PC-9 (cell line): ENCODE data around the gene KDM1A. TPM values are rescaled to one million over a fixed set of nuclear protein-coding genes. Genes with fewer than 3 reads are reported as not detected.

Experiments used
- BruUV-seq: library from RNA; stranded (reverse); fragments of 400-500 nt; replicated peaks from 2 replicates; lab custom pipeline; 2021; lab: Mats Ljungman, UMichigan
- CTCF ChIA-PET: fragments of 300-600 bp; sonication (Branson Sonifier 250); formaldehyde crosslinking; loops from one replicate; lab custom pipeline; 2022; ENCODE audit warnings: antibody characterized with exemption; lab: Charles Lee
- POLR2A ChIA-PET: fragments of 300-600 bp; sonication (Branson Sonifier 250); formaldehyde crosslinking; loops from one replicate; lab custom pipeline; 2022; ENCODE audit warnings: antibody characterized with exemption; ENCODE audit not compliant: unreplicated experiment; lab: Charles Lee
- DNase-seq, 2 experiments: peaks; one replicate each; pipeline versions ENCODE4 v3.0.0 to v3.0.0-alpha.2; 2015 to 2022; ENCODE audit warnings: mixed read lengths in 1 of 2
- H2AFZ ChIP-seq: fragments of 200-600 bp; sonication (generic); 2 replicates; pipeline ENCODE4 v1.8.1; 2017; ENCODE audit warnings: antibody characterized with exemption
- H3F3A ChIP-seq: fragments of 200-600 bp; sonication (generic); 2 replicates; pipeline ENCODE4 v1.8.1; 2017; ENCODE audit warnings: antibody characterized with exemption, mild to moderate bottlenecking, low read depth; ENCODE audit not compliant: insufficient read depth
- H3K27ac ChIP-seq: fragments of 200-600 bp; sonication (generic); 2 replicates; pipeline ENCODE4 v1.6.1; 2016; ENCODE audit warnings: mixed run types
- H3K27me3 ChIP-seq: fragments of 200-600 bp; sonication (generic); 2 replicates; pipeline ENCODE4 v1.6.1; 2016; ENCODE audit warnings: low read depth, mixed run types; ENCODE audit not compliant: insufficient read depth
- H3K36me3 ChIP-seq: fragments of 200-600 bp; sonication (generic); 2 replicates; pipeline ENCODE4 v1.6.1; 2016; ENCODE audit warnings: low read depth, mixed run types
- H3K4me1 ChIP-seq: fragments of 200-600 bp; sonication (generic); replicated peaks from 2 replicates; pipeline ENCODE4 v1.6.1; 2016; ENCODE audit warnings: mixed run types; ENCODE audit not compliant: insufficient read depth
- H3K4me2 ChIP-seq: fragments of 200-600 bp; sonication (generic); 2 replicates; pipeline ENCODE4 v1.6.1; 2017; ENCODE audit warnings: mixed run types
- H3K4me3 ChIP-seq: fragments of 200-600 bp; sonication (generic); 2 replicates; pipeline ENCODE4 v1.6.1; 2016; ENCODE audit warnings: mixed run types
- H3K79me2 ChIP-seq: fragments of 200-600 bp; sonication (generic); 2 replicates; pipeline ENCODE4 v1.6.1; 2017; ENCODE audit warnings: low read depth, mixed run types
- H3K9me2 ChIP-seq: fragments of 200-600 bp; sonication (generic); 2 replicates; pipeline ENCODE4 v1.8.1; 2017; ENCODE audit warnings: mild to moderate bottlenecking; ENCODE audit not compliant: insufficient read depth
- H3K9me3 ChIP-seq: fragments of 200-600 bp; sonication (generic); 2 replicates; pipeline ENCODE4 v1.8.1; 2016; ENCODE audit warnings: low read depth; ENCODE audit not compliant: insufficient read depth
- H4K20me1 ChIP-seq: fragments of 200-600 bp; sonication (generic); 2 replicates; pipeline ENCODE4 v1.8.1; 2017; ENCODE audit not compliant: insufficient read depth
- EZH2 ChIP-seq: fragments of 200-600 bp; sonication (generic); IDR thresholded peaks from 2 replicates; pipeline ENCODE4 v1.8.0; 2017; ENCODE audit warnings: antibody characterized with exemption, low read depth
- intact Hi-C: fragments of 100-400 bp; cut with micrococcal nuclease; formaldehyde crosslinking; loops from one replicate; pipeline ENCODE4 v1.10.0; 2022; ENCODE audit not compliant: unreplicated experiment
- total RNA-seq: library from RNA; stranded (reverse); gene quantifications from 2 replicates; pipeline ENCODE4 v1.2.3, GENCODE V29; 2021
- TF ChIP-seq, protein P1 (sequence below): fragments of 200-600 bp; sonication (generic); conservative IDR thresholded peaks from 2 replicates; pipeline ENCODE4 v1.6.1; 2017; ENCODE audit warnings: mixed run types, antibody characterized with exemption, mild to moderate bottlenecking, moderate library complexity

KDM1A gene
- total RNA-seq, 1 experiment from 2014 or later = 213 TPM

DNA sequence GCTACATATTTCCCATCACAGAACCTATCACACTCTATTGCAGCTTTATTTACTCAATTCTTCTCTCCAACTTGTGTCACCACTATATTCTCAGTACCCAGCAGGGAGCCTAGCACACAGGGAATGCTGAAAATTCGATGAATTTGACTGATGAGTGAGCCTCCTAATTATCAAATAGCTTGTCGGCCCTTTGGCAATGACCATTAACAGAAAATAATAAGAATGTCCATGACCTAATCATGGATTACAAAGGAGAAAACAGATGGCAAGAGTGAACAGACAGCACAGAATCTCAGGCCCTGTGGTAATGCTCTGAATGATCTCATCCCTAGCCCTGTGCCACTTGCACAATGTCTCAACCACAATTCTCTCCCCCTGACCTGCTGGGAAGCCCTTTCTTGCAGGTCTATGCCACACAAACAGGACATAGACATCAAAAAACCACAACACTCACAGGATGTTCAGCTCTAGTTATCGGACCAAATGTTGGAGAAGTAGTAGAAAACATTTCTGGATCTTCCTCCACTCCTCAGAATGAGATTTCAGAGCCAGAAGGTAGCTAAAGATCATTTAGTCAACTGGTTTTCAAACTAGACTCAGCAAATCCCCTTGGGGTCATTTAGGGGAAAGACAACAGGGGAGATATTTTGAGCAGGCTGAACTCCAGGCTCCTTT, 80.9 kb downstream of the KDM1A start:
- no TSS peak for BruUV-seq
- H2AFZ ChIP-seq = no peak overlapping the region
- peaks cover 66% of the 10 kb centered on the region for H3F3A ChIP-seq
- no peaks in the 10 kb centered on the region for H3K9me3 ChIP-seq
- no peak for TF ChIP-seq EZH2
- TF ChIP-seq, protein P1, sequence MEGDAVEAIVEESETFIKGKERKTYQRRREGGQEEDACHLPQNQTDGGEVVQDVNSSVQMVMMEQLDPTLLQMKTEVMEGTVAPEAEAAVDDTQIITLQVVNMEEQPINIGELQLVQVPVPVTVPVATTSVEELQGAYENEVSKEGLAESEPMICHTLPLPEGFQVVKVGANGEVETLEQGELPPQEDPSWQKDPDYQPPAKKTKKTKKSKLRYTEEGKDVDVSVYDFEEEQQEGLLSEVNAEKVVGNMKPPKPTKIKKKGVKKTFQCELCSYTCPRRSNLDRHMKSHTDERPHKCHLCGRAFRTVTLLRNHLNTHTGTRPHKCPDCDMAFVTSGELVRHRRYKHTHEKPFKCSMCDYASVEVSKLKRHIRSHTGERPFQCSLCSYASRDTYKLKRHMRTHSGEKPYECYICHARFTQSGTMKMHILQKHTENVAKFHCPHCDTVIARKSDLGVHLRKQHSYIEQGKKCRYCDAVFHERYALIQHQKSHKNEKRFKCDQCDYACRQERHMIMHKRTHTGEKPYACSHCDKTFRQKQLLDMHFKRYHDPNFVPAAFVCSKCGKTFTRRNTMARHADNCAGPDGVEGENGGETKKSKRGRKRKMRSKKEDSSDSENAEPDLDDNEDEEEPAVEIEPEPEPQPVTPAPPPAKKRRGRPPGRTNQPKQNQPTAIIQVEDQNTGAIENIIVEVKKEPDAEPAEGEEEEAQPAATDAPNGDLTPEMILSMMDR = no peak
- peaks cover 5% of the 10 kb centered on the region; the same call in 1 of the 2 replicates for H3K36me3 ChIP-seq
- DNase-seq = peak; percentile 45 to 87
- no peaks in the 10 kb centered on the region for H3K27me3 ChIP-seq
- H3K27ac ChIP-seq = peak overlapping the region; percentile 86
- no peak overlapping the region; the same call in 1 of the 2 replicates for H3K4me3 ChIP-seq
- intact Hi-C loops = loop anchor here (1.0 to 10.0 kb wide), 3 partner anchors 67 to 439 kb away; partner anchors contain the start of gene LUZP1
- H3K4me2 ChIP-seq = peak overlapping the region; percentile 71
- peaks cover 48% of the 10 kb centered on the region for H3K4me1 ChIP-seq
- H3K9me2 ChIP-seq = no peaks in the 10 kb centered on the region
- ChIA-PET CTCF (interaction anchor here (0.7 to 3.0 kb wide), 4 partner anchors 11 to 432 kb away, joined by 3 to 35 read pairs (median 4); no protein-coding TSS in a partner anchor), POLR2A (interaction anchor here (0.6 to 0.7 kb wide), 3 partner anchors 89 to 592 kb away, joined by 3 to 8 read pairs (median 4); partner anchors contain the start of genes RPL11 and ZNF436)
- no peaks in the 10 kb centered on the region for H4K20me1 ChIP-seq
- peaks cover 18% of the 10 kb centered on the region; the same call in 1 of the 2 replicates for H3K79me2 ChIP-seq

DNA sequence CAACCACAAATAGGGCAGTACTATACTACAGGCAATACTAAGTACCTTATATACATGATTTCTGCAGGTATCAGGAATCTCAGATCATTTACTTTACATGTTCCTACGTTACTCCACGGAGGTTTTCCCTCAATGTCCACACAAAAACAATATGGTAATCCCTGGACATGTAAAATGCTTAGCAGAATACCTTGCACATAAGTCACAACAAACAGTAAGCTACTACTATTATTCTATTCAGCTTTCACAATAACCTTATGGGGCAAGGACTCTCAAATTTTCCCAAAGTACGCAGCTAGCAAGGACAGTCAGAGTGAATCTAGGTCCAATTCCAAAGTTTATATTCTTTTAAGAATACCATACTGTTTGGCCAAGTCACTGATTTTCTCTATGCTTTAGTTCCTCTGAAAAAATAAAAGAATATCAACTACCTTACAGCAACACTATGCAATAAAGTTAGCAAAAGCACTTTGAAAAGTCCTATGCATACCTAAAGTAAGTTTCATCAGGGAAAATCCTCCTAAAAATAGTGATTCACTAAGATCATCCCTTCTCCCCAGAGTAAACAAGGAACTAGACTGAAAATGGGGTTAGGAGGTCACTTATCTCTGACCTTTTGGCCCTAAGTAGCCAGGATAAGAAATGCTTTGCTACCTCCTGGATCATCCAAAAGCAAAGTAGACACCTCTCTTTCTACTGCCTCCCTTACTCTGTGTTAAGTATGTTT, 82.0 kb downstream of the KDM1A start:
- Histone ChIP-seq H4K20me1 (no peaks in the 10 kb centered on the region), H2AFZ (no peak overlapping the region), H3F3A (peaks cover 61% of the 10 kb centered on the region), H3K36me3 (0 out of 2 replicates have a peak, but pooled peaks cover 5% of the 10 kb centered on the region), H3K27ac (peak overlapping the region; percentile 86), H3K9me3 (no peaks in the 10 kb centered on the region), H3K4me2 (peak overlapping the region; percentile 71), H3K27me3 (no peaks in the 10 kb centered on the region), H3K4me3 (peak overlapping the region; percentile 14; the same call in 1 of the 2 replicates), H3K4me1 (peaks cover 48% of the 10 kb centered on the region), H3K79me2 (peaks cover 18% of the 10 kb centered on the region; the same call in 1 of the 2 replicates), H3K9me2 (no peaks in the 10 kb centered on the region)
- intact Hi-C loops = loop anchor here (5.0 to 10.0 kb wide), 2 partner anchors 66 to 174 kb away; partner anchors contain the start of gene LUZP1
- DNase-seq = peak in 1 of 2 experiments; percentile 81
- no peak for TF ChIP-seq EZH2
- TF ChIP-seq, protein P1 = no peak
- no TSS peak for BruUV-seq
- ChIA-PET CTCF (interaction anchor here (3.0 kb wide), 1 partner anchor 83 kb away, joined by 35 read pairs; no protein-coding TSS in a partner anchor), POLR2A (no interaction called here)

DNA sequence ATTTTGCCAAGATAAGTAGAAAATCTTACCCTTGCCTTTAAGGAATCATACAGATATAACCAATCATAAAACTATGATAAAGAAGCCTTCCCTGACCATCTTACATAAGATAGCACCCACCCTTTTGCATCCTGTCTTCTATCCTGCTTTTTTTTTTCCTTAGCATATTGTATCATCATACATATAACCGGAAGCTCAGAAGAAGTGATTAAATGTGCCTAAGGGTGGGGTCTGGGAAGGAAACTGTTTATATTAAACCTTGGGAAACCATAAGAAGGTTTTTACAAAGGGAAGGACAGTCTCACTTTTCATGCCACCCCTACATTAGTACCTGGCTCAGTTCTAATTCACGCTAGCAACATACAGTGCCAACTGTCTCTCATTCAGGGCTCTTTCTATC, 82.6 kb downstream of the KDM1A start:
- Histone ChIP-seq H3K27me3 (no peaks in the 10 kb centered on the region), H3K9me3 (no peaks in the 10 kb centered on the region), H2AFZ (no peak overlapping the region), H3K79me2 (peaks cover 18% of the 10 kb centered on the region; the same call in 1 of the 2 replicates), H4K20me1 (no peaks in the 10 kb centered on the region), H3K4me2 (peak overlapping the region; percentile 71), H3K9me2 (no peaks in the 10 kb centered on the region), H3K27ac (peak overlapping the region; percentile 86), H3F3A (peaks cover 59% of the 10 kb centered on the region), H3K4me1 (peaks cover 48% of the 10 kb centered on the region), H3K4me3 (no peak overlapping the region), H3K36me3 (0 out of 2 replicates have a peak, but pooled peaks cover 4% of the 10 kb centered on the region)
- BruUV-seq = no TSS peak
- POLR2A ChIA-PET = interaction anchor here (0.5 to 0.6 kb wide), 2 partner anchors 75 to 87 kb away, joined by 9 to 14 read pairs; no protein-coding TSS in a partner anchor
- intact Hi-C loops = loop anchor here (5.0 to 10.0 kb wide), 2 partner anchors 65 to 173 kb away; partner anchors contain the start of gene LUZP1
- CTCF ChIA-PET = no interaction called here
- no peak for TF ChIP-seq EZH2
- TF ChIP-seq, protein P1 = no peak
- DNase-seq = no peak
